ENCODE data around the gene KLHL4.
"Not testable (repeated sequence)": the region's sequence is repeated elsewhere in the genome, so short reads cannot be mapped to it uniquely, and the experiment has no call there.

Gene KLHL4

GRCh38 chrX:87517571-87518141 lies at the start of gene KLHL4:
Gene KLHL4 (plus strand): TSS chrX:87517802. CDS start chrX:87517894, 92 bp downstream.
- no peak for DNase-seq (ENCODE audit: low read depth in 2 of 2)

- no peak for DNase-seq (ENCODE audit: low read depth in 2 of 2)
These were observed 48.7 kb upstream of the KLHL4 start for GRCh38 chrX:87468941-87469340.

GRCh38 chrX:87475793-87476192 lies 41.8 kb upstream of the KLHL4 start:
- no peak for DNase-seq (ENCODE audit: low read depth in 2 of 2)

GRCh38 chrX:87478703-87479102 lies 38.9 kb upstream of the KLHL4 start:
- DNase-seq (ENCODE audit: low read depth in 2 of 2), result not testable (repeated sequence)

- no peak for DNase-seq (ENCODE audit: low read depth in 2 of 2)
These were observed 28.5 kb upstream of the KLHL4 start for GRCh38 chrX:87489071-87489470.

- DNase-seq (ENCODE audit: low read depth in 2 of 2), result no peak
These were observed 1.8 kb upstream of the KLHL4 start for GRCh38 chrX:87515836-87516235.

GRCh38 chrX:87516717-87517121 lies 883 bp upstream of the KLHL4 start:
- no peak for DNase-seq (ENCODE audit: low read depth in 2 of 2)

GRCh38 chrX:87518504-87518903 lies 902 bp downstream of the KLHL4 start:
- no peak for DNase-seq (ENCODE audit: low read depth in 2 of 2)

- no peak for DNase-seq (ENCODE audit: low read depth in 2 of 2)
These were observed 8.2 kb downstream of the KLHL4 start for GRCh38 chrX:87525771-87526229.

- DNase-seq (ENCODE audit: low read depth in 2 of 2), result no peak
These were observed 8.7 kb downstream of the KLHL4 start for GRCh38 chrX:87526281-87526680.

GRCh38 chrX:87528487-87528886 lies 10.9 kb downstream of the KLHL4 start:
- DNase-seq (ENCODE audit: low read depth in 2 of 2), result no peak

- DNase-seq (ENCODE audit: low read depth in 2 of 2), result no peak
These were observed 54.4 kb downstream of the KLHL4 start for GRCh38 chrX:87571964-87572363.

- no peak for DNase-seq (ENCODE audit: low read depth in 2 of 2)
These were observed 55.3 kb downstream of the KLHL4 start for GRCh38 chrX:87572901-87573300.

GRCh38 chrX:87578978-87579377 lies 61.4 kb downstream of the KLHL4 start:
- DNase-seq (ENCODE audit: low read depth in 2 of 2), result no peak

- DNase-seq (ENCODE audit: low read depth in 2 of 2), result no peak
These were observed 63.3 kb downstream of the KLHL4 start for GRCh38 chrX:87580862-87581261.

- no peak for DNase-seq (ENCODE audit: low read depth in 2 of 2)
These were observed 64.9 kb downstream of the KLHL4 start for GRCh38 chrX:87582453-87582852.

- DNase-seq (ENCODE audit: low read depth in 2 of 2), result no peak
These were observed 66.1 kb downstream of the KLHL4 start for GRCh38 chrX:87583679-87584078.

- DNase-seq (ENCODE audit: low read depth in 2 of 2), result no peak
These were observed 98.8 kb downstream of the KLHL4 start for GRCh38 chrX:87616371-87616770.

GRCh38 chrX:87621697-87622096 lies 104.1 kb downstream of the KLHL4 start:
- DNase-seq (ENCODE audit: low read depth in 2 of 2), result no peak

- no peak for DNase-seq (ENCODE audit: low read depth in 2 of 2)
These were observed 109.4 kb downstream of the KLHL4 start for GRCh38 chrX:87626996-87627395.

- no peak for DNase-seq (ENCODE audit: low read depth in 2 of 2)
These were observed 116.8 kb downstream of the KLHL4 start for GRCh38 chrX:87634361-87634760.

GRCh38 chrX:87636533-87636932 lies 118.9 kb downstream of the KLHL4 start:
- no peak for DNase-seq (ENCODE audit: low read depth in 2 of 2)

- not testable (repeated sequence) for DNase-seq (ENCODE audit: low read depth in 2 of 2)
These were observed 123.8 kb downstream of the KLHL4 start for GRCh38 chrX:87641439-87641838.

- no peak for DNase-seq (ENCODE audit: low read depth in 2 of 2)
These were observed 144.2 kb downstream of the KLHL4 start for GRCh38 chrX:87661761-87662160.

Measured in stimulated activated CD4-positive, alpha-beta T cell treated with anti-CD3 and anti-CD28 coated beads, Interleukin-4, amount 100 ng/mL, for 48 hours (primary cell).